ENCODE measurements around the gene SLC5A5.

Gene SLC5A5

DNA sequence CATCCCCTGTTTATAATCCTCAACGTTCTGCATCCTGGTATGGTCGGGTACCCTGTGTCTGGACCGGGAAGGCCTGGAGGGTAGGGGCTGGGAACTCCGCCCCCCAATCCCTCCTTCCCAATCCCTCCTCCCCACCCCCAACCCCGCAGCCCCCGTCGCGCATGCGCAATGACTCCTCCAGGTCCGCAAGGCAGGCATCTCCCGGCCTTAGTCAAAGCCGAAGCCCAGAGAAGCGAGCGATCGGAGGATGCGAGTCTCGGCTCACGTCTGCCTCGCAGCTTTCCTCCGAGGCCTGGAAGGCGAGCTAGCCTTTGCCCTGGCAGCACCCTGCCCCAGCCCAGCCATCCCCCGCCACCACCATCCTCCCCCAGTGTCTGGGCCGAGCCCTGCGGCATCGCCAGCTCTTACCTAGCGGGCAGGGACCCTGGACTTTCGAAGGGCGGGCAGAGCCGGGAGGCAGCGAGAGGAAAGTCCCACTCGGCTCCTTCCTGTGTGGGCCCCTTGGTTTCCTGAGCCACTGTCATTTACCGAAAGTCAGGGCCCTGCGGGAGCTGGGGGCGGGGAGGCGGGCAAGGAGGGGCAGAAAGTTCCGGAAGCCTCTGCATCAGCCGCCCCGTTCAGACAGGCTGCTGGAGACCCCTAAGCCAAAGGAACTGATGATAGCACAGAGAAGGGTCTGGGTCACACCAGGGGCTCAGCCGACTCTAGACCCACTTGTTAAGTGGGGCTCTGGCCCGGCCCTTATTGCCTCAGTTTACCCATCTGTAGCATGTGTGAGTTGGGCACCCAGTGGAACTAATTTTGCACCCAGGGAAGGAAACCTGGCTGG lies 24.0 kb upstream of the SLC5A5 start, which contains the start of gene JAK3:
TSS of gene JAK3 (minus strand) at position 445 of the 829 bp plus-strand sequence. CDS start 3,565 bp downstream, outside the sequence.
- DNase-seq (ENCODE audit: low read depth), result no peak

DNA sequence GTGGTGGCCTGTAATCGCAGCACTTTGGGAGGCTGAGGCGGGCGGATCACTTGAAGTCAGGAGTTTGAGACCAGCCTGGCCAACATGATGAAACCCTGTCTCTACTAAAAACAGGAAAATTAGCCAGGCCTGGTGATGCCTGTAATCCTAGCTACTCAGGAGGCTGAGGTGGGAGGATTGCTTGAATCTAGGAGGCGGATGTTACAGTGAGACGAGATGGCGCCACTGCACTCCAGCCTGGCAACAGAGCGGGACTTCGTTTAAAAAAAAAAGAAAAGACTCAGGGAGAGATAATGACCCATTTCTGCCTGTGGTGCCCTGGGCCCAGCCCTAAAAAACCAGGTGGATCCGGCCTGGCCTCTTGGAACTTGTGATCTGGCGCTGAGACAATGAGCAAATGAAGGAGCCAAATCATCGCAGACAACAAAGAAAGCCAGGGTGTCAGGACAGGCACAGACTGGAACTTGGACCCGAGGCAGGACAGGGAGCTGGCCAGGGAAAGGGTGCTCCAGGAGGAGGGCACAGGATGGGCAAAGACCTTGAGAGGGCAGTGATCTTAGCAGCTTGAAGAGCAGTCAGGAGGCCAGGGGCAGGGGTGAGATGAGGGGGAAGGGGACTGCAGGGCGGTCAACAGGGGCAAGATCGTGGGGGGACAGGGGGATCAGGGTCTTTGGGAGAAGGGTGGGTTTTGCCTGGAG lies 23.0 kb upstream of the SLC5A5 start:
- no peak for DNase-seq (ENCODE audit: low read depth)

DNA sequence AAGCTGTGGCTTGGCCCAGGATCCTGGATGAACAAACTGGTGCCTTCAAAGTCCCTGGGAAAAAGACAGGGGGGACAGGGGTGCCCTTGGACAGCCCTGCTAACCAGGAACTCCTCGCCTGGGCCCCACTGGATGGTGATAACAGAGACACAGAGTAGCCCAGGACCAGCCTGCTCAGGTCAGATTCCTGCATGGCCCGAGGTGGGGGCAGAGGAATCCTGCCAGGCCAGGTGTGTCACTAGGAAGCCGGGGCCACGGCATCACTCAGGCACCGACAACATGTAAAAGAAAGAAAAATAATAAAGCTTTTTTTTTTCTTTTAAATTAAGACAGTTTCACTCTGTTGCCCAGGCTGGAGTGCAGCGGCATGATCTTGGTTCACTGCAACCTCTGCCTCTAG lies 17.7 kb upstream of the SLC5A5 start:
- DNase-seq (ENCODE audit: low read depth), result no peak

DNA sequence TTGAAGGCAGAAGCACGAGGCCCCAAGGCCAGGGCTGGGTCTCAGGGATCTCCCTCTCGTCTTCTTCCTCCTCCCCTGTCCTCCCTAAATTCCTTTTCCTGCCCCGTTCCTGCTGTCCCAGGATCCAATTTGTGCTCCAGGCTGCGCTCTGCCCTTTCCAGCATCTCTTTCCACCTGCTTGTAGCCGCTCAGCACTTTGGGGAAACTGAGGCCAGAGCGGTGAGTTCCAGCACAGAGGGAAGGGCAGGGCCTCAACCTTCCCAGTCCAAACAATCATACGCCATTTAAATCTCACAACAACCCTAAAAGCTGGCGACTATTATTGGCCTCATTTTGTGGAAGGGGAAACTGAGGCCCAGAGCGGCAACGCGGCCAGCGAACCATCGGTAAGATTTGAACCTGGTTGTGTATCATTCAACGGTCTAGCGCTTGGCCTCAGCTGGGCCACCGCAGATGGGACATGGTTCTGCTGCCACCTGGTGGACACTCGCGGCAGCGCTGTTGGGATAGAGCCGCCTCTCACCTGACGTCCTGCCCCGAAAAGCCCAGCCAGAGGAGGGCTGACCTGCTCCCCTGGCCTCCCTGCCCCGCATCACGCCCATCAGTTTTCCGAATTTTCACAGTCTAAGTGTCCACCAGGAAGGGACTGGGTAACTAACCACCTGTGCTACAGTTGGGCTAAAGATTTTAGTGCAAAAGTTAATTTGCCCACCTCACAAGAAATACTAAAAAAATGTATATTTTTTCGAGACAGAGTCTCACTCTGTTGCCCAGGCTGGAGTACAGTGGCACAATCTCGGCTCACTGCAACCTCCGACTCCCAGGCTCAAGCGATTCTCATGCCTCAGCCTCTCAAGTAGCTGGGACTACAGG lies 16.2 kb upstream of the SLC5A5 start:
- no peak for DNase-seq (ENCODE audit: low read depth)

DNA sequence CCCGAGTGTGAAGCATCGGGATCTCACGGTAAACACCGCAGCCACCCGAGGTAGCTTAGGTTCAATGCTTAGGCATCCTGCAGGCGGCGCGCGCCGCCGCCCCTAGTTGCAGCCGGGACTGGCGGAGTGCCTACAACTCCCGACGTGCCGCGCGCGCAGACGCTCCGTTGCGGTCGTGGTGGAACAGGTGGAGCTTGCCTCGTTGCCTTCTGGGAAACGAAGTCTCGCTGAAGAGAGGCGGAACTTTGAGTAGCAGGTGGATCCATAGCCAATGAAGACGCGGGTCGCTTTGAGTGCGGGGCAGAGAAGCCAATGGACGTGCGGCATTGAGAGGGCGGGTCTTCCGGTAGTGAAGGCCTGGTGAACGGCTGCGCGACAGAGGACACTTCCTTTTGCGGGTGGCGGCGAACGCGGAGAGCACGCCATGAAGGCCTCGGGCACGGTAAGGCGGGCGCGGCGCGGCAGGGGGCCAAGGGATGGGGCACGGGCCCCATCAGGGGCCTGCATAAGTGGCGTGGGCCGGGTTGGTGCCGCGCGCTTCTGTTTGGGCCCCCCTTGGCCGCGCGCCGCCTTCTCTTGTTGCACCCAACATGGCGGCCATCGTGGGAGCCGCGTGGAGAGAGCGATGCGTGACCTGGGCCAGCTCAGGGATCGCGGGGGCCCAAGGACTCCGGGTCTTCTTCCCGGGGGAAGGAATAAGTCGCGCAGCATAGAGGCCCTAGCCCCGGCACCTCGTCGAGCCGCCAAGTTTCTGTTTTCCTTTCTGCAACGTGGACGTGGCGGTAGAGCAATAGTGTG lies 12.0 kb upstream of the SLC5A5 start, which contains the start of gene RPL18A:
TSS of gene RPL18A (plus strand) at position 378 of the 798 bp plus-strand sequence. CDS start at position 425, 47 bp downstream.
- DNase-seq (ENCODE audit: low read depth), result peak; percentile 98

DNA sequence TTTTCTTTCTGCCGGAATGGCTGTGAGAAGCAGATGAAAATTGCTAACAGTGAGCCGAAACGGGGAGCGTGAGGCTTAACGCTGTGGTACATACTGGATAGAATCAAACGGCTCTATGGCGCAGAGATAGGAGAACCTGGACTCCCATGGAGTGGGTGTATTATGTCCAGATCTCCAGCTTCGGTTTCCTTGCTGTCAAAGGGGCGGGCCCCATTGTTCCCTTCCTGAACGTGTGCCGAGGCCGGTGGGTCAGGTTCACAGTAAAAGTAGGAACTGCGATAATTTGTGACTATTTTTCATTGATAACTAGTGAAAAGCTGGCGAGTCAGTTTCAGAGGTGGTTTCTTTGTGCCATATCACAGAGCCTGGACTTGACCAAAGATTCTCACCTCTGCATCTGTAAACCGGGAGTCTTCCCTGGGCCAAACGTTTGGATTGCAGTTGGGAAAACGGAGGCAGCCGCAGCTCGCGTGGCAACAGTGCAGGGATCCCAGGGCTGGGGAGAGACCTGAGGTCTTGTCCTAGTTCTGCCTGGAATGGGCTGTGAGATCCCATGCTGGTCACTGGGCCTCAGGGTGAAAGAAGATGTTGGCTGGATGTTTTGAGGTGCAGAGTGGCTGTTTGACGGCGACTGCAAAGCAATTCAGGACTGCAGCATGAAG lies 11.3 kb upstream of the SLC5A5 start:
- no peak for DNase-seq (ENCODE audit: low read depth)

DNA sequence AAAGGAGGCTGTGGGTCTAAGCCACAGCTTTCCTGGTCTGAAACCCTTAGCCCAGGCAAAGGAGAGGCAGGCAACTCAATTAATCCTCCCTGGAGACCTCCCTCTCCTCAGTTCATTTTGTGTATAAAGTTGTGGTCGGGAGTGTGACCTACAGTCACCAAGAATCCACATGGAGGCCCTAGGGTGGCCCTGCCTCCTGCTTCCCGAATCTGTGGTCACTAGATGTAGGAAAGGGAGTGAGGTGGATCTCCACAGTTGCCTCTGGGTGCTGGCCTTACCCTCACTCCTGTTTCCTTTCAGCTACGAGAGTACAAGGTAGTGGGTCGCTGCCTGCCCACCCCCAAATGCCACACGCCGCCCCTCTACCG lies 10.8 kb upstream of the SLC5A5 start:
- DNase-seq (ENCODE audit: low read depth), result no peak

DNA sequence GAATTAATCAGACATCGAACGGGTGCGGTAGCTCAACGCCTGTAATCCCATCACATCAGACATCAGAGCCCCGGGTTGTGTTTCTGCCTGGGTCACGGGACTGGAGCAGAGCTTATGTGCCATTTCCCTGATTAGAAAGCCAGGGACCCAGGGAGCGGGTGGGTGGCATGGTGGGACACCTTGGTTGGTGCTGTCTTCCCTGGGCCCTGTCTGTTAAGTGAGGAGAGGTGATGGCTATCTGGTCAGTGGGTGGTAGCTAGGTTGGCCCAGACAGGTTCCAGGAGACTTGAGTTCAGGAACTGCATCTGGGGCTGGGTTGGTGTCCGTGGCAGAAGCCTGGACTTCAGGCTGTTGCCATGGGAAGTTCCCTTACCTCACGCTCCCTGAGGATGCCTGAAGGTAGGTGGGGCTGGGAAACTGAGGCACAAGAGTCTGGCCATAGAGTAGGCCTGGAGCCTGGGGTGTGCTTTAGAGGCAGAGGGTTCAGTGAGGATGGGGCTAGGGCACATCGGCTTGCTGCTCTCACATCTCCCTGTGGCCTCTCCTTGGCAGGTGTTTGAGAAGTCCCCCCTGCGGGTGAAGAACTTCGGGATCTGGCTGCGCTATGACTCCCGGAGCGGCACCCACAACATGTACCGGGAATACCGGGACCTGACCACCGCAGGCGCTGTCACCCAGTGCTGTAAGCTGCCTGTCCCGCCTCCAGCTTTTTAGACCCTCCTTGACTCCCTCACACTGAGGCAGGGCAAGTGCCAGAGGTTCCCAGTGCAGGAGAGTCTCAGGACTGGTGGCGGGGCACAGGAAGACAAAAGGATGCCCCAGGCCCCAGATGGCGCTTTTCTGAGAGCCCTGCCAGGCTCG lies 10.0 kb upstream of the SLC5A5 start:
- no peak for DNase-seq (ENCODE audit: low read depth)

DNA sequence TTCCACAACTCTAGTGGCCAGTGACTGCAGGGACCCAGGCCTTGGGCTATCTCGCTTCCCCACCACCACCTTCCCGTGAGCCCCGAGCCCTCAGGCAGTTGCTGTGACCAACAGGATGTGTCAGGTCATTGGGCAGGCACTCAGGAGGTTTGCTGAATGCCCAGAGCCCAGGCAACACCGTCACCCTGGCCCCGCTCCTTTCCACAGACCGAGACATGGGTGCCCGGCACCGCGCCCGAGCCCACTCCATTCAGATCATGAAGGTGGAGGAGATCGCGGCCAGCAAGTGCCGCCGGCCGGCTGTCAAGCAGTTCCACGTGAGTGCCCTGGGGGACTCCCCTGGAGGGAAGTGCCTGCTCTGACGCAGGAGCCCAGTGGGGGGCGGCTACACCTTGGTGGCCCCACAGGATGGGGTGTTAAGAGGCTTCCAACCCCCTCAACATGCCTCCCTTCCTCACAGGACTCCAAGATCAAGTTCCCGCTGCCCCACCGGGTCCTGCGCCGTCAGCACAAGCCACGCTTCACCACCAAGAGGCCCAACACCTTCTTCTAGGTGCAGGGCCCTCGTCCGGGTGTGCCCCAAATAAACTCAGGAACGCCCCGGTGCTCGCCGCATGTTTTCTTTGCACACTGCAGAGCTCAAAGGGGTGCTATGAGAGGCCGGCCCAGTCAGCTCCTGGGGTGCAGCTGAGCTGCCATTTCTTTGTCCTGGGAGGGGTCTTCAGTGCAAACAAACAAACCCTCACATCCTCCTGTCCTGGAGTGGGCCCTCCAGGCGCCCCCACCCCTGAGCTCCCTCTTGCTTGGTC lies 8.8 kb upstream of the SLC5A5 start:
- DNase-seq (ENCODE audit: low read depth), result no peak

DNA sequence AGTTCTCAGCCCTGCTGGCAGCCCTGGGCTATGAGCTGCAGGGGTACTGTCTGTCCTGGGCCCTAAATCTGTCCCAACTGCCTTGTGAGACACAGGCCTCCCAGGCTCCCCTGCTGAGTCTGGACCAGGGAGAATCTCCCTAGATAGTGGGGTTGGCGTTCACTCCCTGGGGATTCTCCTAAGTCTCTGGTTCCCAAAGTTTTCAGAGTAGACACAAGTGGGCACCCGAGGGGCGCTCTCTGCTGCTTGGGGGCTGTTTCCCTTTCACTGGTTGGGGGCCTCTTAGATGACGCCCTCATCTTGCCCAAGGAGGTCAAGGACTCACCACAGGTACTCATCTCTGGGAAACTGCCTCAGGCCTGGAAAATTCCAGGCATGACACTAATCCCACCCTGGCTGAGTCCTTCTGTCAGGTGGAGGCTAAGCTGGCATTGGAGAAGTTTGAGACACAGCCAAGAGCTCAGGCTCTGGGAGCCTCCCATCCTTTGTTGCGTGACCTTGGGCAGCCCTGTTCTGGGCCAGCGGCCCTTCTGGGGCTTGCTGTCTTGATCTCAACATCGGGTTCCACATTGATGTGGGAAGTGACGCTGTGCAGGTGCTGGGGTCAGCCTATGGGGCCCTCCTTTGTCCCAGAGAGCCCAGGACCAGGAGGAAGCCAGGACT lies 8.1 kb upstream of the SLC5A5 start:
- DNase-seq (ENCODE audit: low read depth), result no peak

DNA sequence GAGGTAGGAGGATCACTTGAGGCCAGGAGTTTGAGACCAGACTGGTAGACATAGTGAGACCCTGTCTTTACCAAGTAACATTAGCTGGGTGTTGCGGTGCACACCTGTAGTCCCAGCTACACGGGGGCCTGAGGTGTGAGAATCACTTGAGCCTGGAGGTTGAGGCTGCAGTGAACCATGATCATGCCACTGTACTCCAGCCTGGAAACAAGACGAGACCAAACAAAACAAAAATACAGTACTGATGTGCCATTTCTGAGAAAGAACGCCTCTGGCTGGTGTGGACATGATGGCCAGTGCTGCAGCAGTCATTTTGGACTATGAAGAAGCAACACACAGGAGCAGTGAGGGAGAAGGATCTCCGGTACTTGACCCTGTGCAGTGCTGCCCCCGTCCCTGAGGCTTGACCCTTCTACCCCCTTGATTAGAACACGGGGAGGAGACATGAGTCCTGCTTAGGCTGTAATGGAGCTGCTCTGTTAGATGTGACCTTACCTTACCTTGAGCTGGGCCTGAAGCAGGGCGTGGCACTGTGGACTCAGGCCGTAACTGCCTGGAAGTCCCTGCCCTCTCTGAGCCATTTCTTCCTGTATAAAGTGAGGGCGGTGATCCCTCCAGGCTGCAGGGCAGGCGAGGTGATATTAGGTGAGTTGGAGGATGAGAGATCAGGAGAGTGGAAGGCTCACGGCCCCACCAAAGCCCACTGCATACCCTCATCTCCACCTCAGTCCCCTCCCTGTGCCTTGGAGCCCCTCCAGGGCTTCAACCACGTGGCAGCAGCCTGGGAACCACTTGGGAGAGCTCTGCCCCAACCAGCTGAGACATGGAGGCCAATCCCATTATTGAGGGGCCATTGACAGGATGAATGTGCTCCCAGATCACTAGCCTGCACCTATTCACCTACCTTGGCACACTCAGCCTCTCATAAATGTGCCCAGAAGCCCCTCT lies 6.1 kb upstream of the SLC5A5 start:
- no peak for DNase-seq (ENCODE audit: low read depth)

DNA sequence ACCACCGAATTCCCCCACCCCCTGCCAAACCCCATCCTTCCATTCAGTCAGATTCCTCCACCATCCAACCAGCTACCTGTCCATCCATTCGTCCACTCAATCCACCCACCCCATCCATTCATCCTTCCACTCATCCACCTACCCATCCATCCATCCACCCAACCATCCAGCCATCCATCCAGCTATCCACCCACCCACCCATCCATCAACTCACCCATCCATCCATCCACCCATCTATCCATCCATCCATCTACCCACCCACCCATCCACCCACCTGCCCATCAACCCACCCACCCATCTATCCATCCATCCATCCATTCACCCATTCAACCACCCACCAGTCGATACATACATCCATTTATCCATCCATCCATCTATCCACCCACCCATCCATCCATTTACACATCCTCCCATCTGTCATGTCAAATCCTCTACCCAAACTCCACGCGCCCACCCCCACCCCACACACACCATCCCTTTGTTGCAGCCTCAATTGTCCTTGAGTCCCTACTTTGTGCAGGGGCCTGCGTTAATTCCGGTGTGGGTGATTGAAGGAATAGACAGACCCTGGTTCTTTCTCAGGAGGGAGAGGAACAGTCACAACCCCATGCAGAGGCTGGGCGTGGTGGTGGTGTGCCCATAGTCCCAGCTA lies 5.3 kb upstream of the SLC5A5 start:
- no peak for DNase-seq (ENCODE audit: low read depth)

DNA sequence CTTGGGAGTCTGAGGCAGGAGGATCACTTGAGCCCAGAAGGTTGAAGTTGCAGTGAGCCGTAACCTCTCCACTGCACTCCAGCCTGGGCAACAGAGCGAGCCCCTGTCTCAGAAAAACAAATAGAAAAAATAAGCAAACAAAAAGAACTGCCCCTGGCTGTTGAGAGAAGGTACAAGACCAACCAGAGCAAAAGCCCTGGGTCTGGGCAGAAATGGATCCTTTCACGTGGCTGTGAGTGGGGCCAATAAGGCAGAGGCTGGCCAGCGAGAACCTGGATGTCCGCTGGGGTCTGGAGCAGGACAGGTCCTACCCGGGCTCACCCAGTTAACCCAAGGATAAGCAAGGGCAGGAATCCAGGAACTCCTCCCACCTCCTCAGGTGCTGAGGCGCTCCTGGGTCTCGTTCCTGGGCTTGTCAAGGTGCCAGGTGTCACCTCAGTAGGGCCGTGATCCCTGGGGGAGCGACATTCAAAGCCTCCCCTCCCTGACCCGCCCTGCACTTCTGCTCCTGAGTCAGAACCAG lies 4.7 kb upstream of the SLC5A5 start:
- DNase-seq (ENCODE audit: low read depth), result no peak

DNA sequence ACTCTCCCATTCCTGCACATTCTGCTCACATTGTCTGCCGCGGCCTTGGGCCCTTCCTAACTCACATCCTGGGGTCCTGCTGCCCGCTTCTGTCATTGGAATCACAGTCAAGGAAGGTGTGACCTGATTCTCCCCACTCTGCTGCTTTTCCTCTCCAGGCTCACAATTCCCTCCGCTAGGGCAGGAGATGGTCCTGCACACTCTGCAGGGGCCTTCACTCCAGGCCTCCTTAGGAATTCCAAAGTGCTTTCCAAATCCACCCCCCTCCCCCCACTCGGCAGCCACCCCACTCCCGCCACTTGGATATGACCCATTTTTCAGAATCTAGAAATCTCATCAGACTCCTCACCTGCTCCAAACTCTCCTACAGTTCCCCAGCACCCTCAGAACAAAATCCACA lies 3.1 kb upstream of the SLC5A5 start:
- no peak for DNase-seq (ENCODE audit: low read depth)

DNA sequence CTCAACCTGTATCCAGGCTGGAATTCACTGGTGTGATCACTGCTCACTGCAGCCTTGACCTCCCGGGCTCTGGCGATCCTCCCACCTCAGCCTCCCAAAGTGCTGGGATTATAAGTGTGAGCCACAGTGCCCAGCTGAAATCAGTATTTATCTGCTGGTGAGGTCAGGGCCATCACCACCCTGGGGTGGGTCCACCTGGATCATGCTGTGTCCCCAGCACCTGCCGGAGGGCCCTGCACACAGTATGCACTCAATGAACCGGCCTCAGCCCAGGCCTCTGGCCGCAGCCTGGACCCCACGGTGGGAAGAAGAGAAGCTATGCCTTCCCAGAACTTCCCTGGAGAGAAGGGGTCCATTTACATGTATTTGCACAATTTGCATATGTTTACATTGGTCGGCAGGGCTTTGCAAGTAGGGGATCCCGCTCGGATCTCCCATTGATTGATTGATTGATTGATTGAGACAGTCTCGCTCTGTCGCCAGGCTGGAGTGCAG lies 2.6 kb upstream of the SLC5A5 start:
- no peak for DNase-seq (ENCODE audit: low read depth)

Measured in GM04503 (cell line).